ENCODE results near the gene SLC9A9. TPM values are rescaled to one million over a fixed set of nuclear protein-coding genes. Genes with fewer than 3 reads are reported as not detected.

Gene SLC9A9
- total RNA-seq, 4 donors from 2014 or later, result 2.1 to 40.4 (median 7.2) TPM

DNA sequence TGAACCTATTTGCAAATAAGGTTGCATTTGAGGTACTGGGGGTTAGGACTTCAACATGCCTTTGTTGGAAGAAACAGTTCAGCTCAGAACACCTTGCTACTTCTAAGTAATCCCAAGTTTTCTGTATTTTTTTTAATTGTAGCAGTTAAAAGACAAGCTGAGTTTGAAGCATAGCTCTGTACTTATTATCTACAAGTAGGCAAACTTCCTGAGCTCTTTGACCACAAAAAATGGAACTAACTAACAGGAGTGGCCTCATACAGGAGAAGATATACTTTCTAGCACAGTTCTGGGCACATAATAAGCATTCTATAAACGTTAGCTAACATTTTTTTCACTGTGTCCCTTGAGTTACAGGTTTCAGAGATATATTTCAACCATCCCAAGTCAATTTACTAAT lies 569.5 kb downstream of the SLC9A9 start:
- TF ChIP-seq, protein P1, sequence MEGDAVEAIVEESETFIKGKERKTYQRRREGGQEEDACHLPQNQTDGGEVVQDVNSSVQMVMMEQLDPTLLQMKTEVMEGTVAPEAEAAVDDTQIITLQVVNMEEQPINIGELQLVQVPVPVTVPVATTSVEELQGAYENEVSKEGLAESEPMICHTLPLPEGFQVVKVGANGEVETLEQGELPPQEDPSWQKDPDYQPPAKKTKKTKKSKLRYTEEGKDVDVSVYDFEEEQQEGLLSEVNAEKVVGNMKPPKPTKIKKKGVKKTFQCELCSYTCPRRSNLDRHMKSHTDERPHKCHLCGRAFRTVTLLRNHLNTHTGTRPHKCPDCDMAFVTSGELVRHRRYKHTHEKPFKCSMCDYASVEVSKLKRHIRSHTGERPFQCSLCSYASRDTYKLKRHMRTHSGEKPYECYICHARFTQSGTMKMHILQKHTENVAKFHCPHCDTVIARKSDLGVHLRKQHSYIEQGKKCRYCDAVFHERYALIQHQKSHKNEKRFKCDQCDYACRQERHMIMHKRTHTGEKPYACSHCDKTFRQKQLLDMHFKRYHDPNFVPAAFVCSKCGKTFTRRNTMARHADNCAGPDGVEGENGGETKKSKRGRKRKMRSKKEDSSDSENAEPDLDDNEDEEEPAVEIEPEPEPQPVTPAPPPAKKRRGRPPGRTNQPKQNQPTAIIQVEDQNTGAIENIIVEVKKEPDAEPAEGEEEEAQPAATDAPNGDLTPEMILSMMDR (IDR thresholded peaks at IDR 0.05), result no peak
- TF ChIP-seq POLR2A (IDR thresholded peaks at IDR 0.05), result no peak
- H3K4me3 ChIP-seq, result no peak overlapping the region
- no peaks in the 10 kb centered on the region for H3K27me3 ChIP-seq
- H3K9me3 ChIP-seq, result no peaks in the 10 kb centered on the region
- DNase-seq, result no peak
- H3K4me1 ChIP-seq, result no peaks in the 10 kb centered on the region
- no peaks in the 10 kb centered on the region for H3K36me3 ChIP-seq
- no peak overlapping the region for H3K27ac ChIP-seq

DNA sequence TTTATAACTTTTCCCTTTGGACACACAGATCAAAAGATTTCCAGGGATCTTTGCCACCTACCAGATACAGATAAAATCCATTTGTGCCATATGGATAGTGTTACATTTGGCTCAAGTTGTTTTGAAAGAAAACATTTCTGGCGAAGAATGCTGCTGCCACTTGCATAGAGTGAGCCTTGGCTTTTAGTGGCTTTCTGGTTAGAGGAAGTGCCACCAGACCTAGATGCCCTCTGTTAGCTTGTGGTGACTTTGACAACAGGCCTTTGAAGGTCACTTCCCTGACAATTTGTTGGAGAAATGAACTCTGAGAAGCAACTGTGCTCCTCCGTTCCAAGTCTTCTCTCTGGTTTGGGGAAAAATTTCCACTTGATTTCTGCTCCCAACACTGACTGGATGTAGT lies 570.7 kb downstream of the SLC9A9 start:
- no peak for DNase-seq
- no peaks in the 10 kb centered on the region for H3K4me1 ChIP-seq
- no peaks in the 10 kb centered on the region for H3K27me3 ChIP-seq
- no peak overlapping the region for H3K4me3 ChIP-seq
- TF ChIP-seq, protein P1 (IDR thresholded peaks at IDR 0.05), result no peak
- TF ChIP-seq POLR2A (IDR thresholded peaks at IDR 0.05), result no peak
- H3K27ac ChIP-seq, result no peak overlapping the region
- H3K36me3 ChIP-seq, result no peaks in the 10 kb centered on the region
- H3K9me3 ChIP-seq, result no peaks in the 10 kb centered on the region

GRCh38 chr3:143276592-143276991 lies 571.7 kb downstream of the SLC9A9 start:
- no peaks in the 10 kb centered on the region for H3K4me1 ChIP-seq
- no peak overlapping the region for H3K4me3 ChIP-seq
- H3K27ac ChIP-seq, result no peak overlapping the region
- no peaks in the 10 kb centered on the region for H3K27me3 ChIP-seq
- no peaks in the 10 kb centered on the region for H3K9me3 ChIP-seq
- no peaks in the 10 kb centered on the region for H3K36me3 ChIP-seq
- no peak for TF ChIP-seq POLR2A (IDR thresholded peaks at IDR 0.05)
- TF ChIP-seq, protein P1 (IDR thresholded peaks at IDR 0.05), result no peak
- no peak for DNase-seq

DNA sequence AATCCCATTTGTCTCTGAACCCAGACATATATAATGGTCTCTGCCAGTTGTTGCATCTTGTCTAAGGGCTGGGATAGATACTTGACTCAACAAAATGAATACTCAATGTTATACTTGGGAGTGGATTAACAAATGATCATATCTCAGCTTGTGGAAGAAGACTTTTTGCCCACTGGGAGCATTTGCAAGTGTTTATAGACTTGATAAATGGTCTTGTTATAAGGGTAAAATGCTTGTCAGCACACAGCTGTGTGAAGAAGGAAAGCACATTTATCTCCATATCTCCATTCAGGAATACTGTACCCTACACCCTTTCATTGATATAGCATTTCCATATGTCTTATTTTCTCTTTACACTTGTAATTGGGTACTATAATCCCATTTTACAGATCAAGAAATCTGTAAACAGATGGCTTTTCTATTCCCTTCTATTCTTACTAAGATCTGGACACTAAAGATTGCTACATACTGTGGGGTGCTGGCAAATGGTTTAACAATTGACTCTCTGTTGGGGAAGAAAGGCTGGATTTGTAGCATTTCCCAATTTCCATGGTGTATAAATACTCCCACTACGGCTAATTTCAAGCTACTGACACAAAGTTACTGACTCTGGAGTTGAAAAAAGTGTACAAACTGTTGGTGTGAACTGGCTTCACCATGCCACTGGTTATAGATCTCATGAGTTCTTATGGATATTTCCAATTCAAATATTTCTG lies 574.1 kb downstream of the SLC9A9 start:
- Histone ChIP-seq H3K27me3 (no peaks in the 10 kb centered on the region), H3K36me3 (no peaks in the 10 kb centered on the region), H3K27ac (no peak overlapping the region), H3K9me3 (no peaks in the 10 kb centered on the region), H3K4me3 (no peak overlapping the region), H3K4me1 (no peaks in the 10 kb centered on the region)
- TF ChIP-seq POLR2A (IDR thresholded peaks at IDR 0.05), result no peak
- TF ChIP-seq, protein P1 (IDR thresholded peaks at IDR 0.05), result no peak
- no peak for DNase-seq

DNA sequence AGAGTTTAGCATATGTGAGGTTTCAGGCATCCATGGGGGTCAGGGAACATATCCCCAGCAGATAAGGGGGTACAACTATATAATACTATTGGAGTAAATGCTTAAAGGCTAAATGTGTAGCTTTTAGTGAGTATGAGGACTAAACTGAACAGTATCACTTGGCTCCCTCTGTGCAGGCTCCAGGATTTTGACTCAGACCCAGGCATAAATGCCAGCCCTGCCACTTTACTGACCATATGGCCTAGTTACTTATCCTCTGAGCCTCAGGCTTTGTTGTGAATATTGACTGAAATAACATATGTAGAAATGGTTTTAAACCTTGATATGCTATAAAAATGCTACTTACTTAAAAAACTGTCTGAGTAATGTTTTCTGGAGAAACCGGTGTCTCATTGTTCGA lies 577.1 kb downstream of the SLC9A9 start:
- Histone ChIP-seq H3K9me3 (no peaks in the 10 kb centered on the region), H3K27ac (no peak overlapping the region), H3K4me3 (no peak overlapping the region), H3K27me3 (no peaks in the 10 kb centered on the region), H3K36me3 (no peaks in the 10 kb centered on the region), H3K4me1 (no peaks in the 10 kb centered on the region)
- no peak for TF ChIP-seq POLR2A (IDR thresholded peaks at IDR 0.05)
- no peak for DNase-seq

GRCh38 chr3:143269741-143270140 lies 578.5 kb downstream of the SLC9A9 start:
- no peak for DNase-seq
- no peaks in the 10 kb centered on the region for H3K9me3 ChIP-seq
- TF ChIP-seq, protein P1 (IDR thresholded peaks at IDR 0.05), result no peak
- no peak for TF ChIP-seq POLR2A (IDR thresholded peaks at IDR 0.05)
- H3K4me3 ChIP-seq, result no peak overlapping the region
- no peak overlapping the region for H3K27ac ChIP-seq
- no peaks in the 10 kb centered on the region for H3K4me1 ChIP-seq
- peaks cover 0 to 6% (median 0%) of the 10 kb centered on the region in 3 donors for H3K36me3 ChIP-seq
- H3K27me3 ChIP-seq, result no peaks in the 10 kb centered on the region
